ENCODE measurements around the gene PRR4.

The PRR4 gene
- 0 to 0.35 (median 0.17) reads per million in 3 donors for total RNA-seq

GRCh38 chr12:10849425-10849878 lies at the start of gene PRR4:
PRR4 (minus strand) TSS chr12:10849475; CDS start chr12:10849437, 38 bp downstream.
- DNase-seq, result no peak
- H3K9me3 ChIP-seq (ENCODE audit: control insufficient read depth, low read length), result no peaks in the 10 kb centered on the region
- H3K27ac ChIP-seq (ENCODE audit: insufficient read depth, low read length, poor library complexity, severe bottlenecking), result no peak within 1 kb of the TSS
- peaks cover 3% of the 10 kb centered on the region for H3K4me1 ChIP-seq (ENCODE audit: control insufficient read depth, insufficient read depth, low read length, poor library complexity, severe bottlenecking)
- H3K36me3 ChIP-seq (ENCODE audit: control insufficient read depth, insufficient read depth, low read length), result no peaks in the 10 kb centered on the region
- no peak within 1 kb of the TSS for H3K4me3 ChIP-seq (ENCODE audit: insufficient read depth, low read depth, low read length, poor library complexity, severe bottlenecking)
- no peaks in the 10 kb centered on the region for H3K27me3 ChIP-seq (replicated peaks; ENCODE audit: control insufficient read depth, insufficient read depth, low read length, poor library complexity, severe bottlenecking)

GRCh38 chr12:10896854-10897253 lies 47.6 kb upstream of the PRR4 start:
- no peaks in the 10 kb centered on the region for H3K9me3 ChIP-seq (ENCODE audit: control insufficient read depth, low read length)
- H3K36me3 ChIP-seq (ENCODE audit: control insufficient read depth, insufficient read depth, low read length), result no peaks in the 10 kb centered on the region
- no peak overlapping the region for H3K4me3 ChIP-seq (ENCODE audit: insufficient read depth, low read depth, low read length, poor library complexity, severe bottlenecking)
- no peak for DNase-seq
- no peaks in the 10 kb centered on the region for H3K27me3 ChIP-seq (replicated peaks; ENCODE audit: control insufficient read depth, insufficient read depth, low read length, poor library complexity, severe bottlenecking)
- no peaks in the 10 kb centered on the region for H3K4me1 ChIP-seq (ENCODE audit: control insufficient read depth, insufficient read depth, low read length, poor library complexity, severe bottlenecking)
- H3K27ac ChIP-seq (ENCODE audit: insufficient read depth, low read length, poor library complexity, severe bottlenecking), result no peak overlapping the region

- Histone ChIP-seq H3K36me3 (ENCODE audit: control insufficient read depth, insufficient read depth, low read length) (no peaks in the 10 kb centered on the region), H3K4me1 (ENCODE audit: control insufficient read depth, insufficient read depth, low read length, poor library complexity, severe bottlenecking) (no peaks in the 10 kb centered on the region), H3K27ac (ENCODE audit: insufficient read depth, low read length, poor library complexity, severe bottlenecking) (no peak overlapping the region), H3K4me3 (ENCODE audit: insufficient read depth, low read depth, low read length, poor library complexity, severe bottlenecking) (no peak overlapping the region), H3K9me3 (ENCODE audit: control insufficient read depth, low read length) (no peaks in the 10 kb centered on the region), H3K27me3 (replicated peaks; ENCODE audit: control insufficient read depth, insufficient read depth, low read length, poor library complexity, severe bottlenecking) (no peaks in the 10 kb centered on the region)
- DNase-seq, result no peak
Measured at GRCh38 chr12:10891937-10892336, 42.7 kb upstream of the PRR4 start.

- no peak overlapping the region for H3K4me3 ChIP-seq (ENCODE audit: insufficient read depth, low read depth, low read length, poor library complexity, severe bottlenecking)
- no peaks in the 10 kb centered on the region for H3K36me3 ChIP-seq (ENCODE audit: control insufficient read depth, insufficient read depth, low read length)
- no peak overlapping the region for H3K27ac ChIP-seq (ENCODE audit: insufficient read depth, low read length, poor library complexity, severe bottlenecking)
- no peak for DNase-seq
- H3K4me1 ChIP-seq (ENCODE audit: control insufficient read depth, insufficient read depth, low read length, poor library complexity, severe bottlenecking), result no peaks in the 10 kb centered on the region
- H3K27me3 ChIP-seq (replicated peaks; ENCODE audit: control insufficient read depth, insufficient read depth, low read length, poor library complexity, severe bottlenecking), result no peaks in the 10 kb centered on the region
- H3K9me3 ChIP-seq (ENCODE audit: control insufficient read depth, low read length), result no peaks in the 10 kb centered on the region
Measured at GRCh38 chr12:10889226-10889625, 40.0 kb upstream of the PRR4 start.

- DNase-seq, result no peak
- Histone ChIP-seq H3K4me1 (ENCODE audit: control insufficient read depth, insufficient read depth, low read length, poor library complexity, severe bottlenecking) (no peaks in the 10 kb centered on the region), H3K27ac (ENCODE audit: insufficient read depth, low read length, poor library complexity, severe bottlenecking) (no peak within 1 kb of the TSS), H3K9me3 (ENCODE audit: control insufficient read depth, low read length) (no peaks in the 10 kb centered on the region), H3K4me3 (ENCODE audit: insufficient read depth, low read depth, low read length, poor library complexity, severe bottlenecking) (no peak within 1 kb of the TSS), H3K27me3 (replicated peaks; ENCODE audit: control insufficient read depth, insufficient read depth, low read length, poor library complexity, severe bottlenecking) (no peaks in the 10 kb centered on the region), H3K36me3 (ENCODE audit: control insufficient read depth, insufficient read depth, low read length) (no peaks in the 10 kb centered on the region)
Measured at GRCh38 chr12:10884086-10884725, 34.9 kb upstream of the PRR4 start, which contains the start of gene PRH1. PRH1 (minus strand) TSS chr12:10884255; CDS start chr12:10884217, 38 bp downstream.

GRCh38 chr12:10873378-10873777 lies 24.1 kb upstream of the PRR4 start:
- H3K4me1 ChIP-seq (ENCODE audit: control insufficient read depth, insufficient read depth, low read length, poor library complexity, severe bottlenecking), result no peaks in the 10 kb centered on the region
- no peaks in the 10 kb centered on the region for H3K27me3 ChIP-seq (replicated peaks; ENCODE audit: control insufficient read depth, insufficient read depth, low read length, poor library complexity, severe bottlenecking)
- H3K9me3 ChIP-seq (ENCODE audit: control insufficient read depth, low read length), result no peaks in the 10 kb centered on the region
- no peaks in the 10 kb centered on the region for H3K36me3 ChIP-seq (ENCODE audit: control insufficient read depth, insufficient read depth, low read length)
- no peak overlapping the region for H3K27ac ChIP-seq (ENCODE audit: insufficient read depth, low read length, poor library complexity, severe bottlenecking)
- DNase-seq, result no peak
- no peak overlapping the region for H3K4me3 ChIP-seq (ENCODE audit: insufficient read depth, low read depth, low read length, poor library complexity, severe bottlenecking)

GRCh38 chr12:10867381-10867780 lies 18.1 kb upstream of the PRR4 start:
- no peak overlapping the region for H3K4me3 ChIP-seq (ENCODE audit: insufficient read depth, low read depth, low read length, poor library complexity, severe bottlenecking)
- DNase-seq, result no peak
- no peaks in the 10 kb centered on the region for H3K9me3 ChIP-seq (ENCODE audit: control insufficient read depth, low read length)
- no peaks in the 10 kb centered on the region for H3K4me1 ChIP-seq (ENCODE audit: control insufficient read depth, insufficient read depth, low read length, poor library complexity, severe bottlenecking)
- H3K27ac ChIP-seq (ENCODE audit: insufficient read depth, low read length, poor library complexity, severe bottlenecking), result no peak overlapping the region
- H3K27me3 ChIP-seq (replicated peaks; ENCODE audit: control insufficient read depth, insufficient read depth, low read length, poor library complexity, severe bottlenecking), result no peaks in the 10 kb centered on the region
- H3K36me3 ChIP-seq (ENCODE audit: control insufficient read depth, insufficient read depth, low read length), result no peaks in the 10 kb centered on the region

- H3K9me3 ChIP-seq (ENCODE audit: control insufficient read depth, low read length), result no peaks in the 10 kb centered on the region
- peaks cover 2% of the 10 kb centered on the region for H3K36me3 ChIP-seq (ENCODE audit: control insufficient read depth, insufficient read depth, low read length)
- H3K27me3 ChIP-seq (replicated peaks; ENCODE audit: control insufficient read depth, insufficient read depth, low read length, poor library complexity, severe bottlenecking), result no peaks in the 10 kb centered on the region
- no peaks in the 10 kb centered on the region for H3K4me1 ChIP-seq (ENCODE audit: control insufficient read depth, insufficient read depth, low read length, poor library complexity, severe bottlenecking)
- no peak overlapping the region for H3K27ac ChIP-seq (ENCODE audit: insufficient read depth, low read length, poor library complexity, severe bottlenecking)
- H3K4me3 ChIP-seq (ENCODE audit: insufficient read depth, low read depth, low read length, poor library complexity, severe bottlenecking), result no peak overlapping the region
- DNase-seq, result no peak
Measured at GRCh38 chr12:10863512-10864218, 14.4 kb upstream of the PRR4 start.

- DNase-seq, result no peak
- H3K27me3 ChIP-seq (replicated peaks; ENCODE audit: control insufficient read depth, insufficient read depth, low read length, poor library complexity, severe bottlenecking), result no peaks in the 10 kb centered on the region
- no peaks in the 10 kb centered on the region for H3K9me3 ChIP-seq (ENCODE audit: control insufficient read depth, low read length)
- no peak overlapping the region for H3K27ac ChIP-seq (ENCODE audit: insufficient read depth, low read length, poor library complexity, severe bottlenecking)
- peaks cover 4% of the 10 kb centered on the region for H3K36me3 ChIP-seq (ENCODE audit: control insufficient read depth, insufficient read depth, low read length)
- no peak overlapping the region for H3K4me3 ChIP-seq (ENCODE audit: insufficient read depth, low read depth, low read length, poor library complexity, severe bottlenecking)
- H3K4me1 ChIP-seq (ENCODE audit: control insufficient read depth, insufficient read depth, low read length, poor library complexity, severe bottlenecking), result no peaks in the 10 kb centered on the region
Measured at GRCh38 chr12:10861366-10861765, 12.1 kb upstream of the PRR4 start.

- Histone ChIP-seq H3K27ac (ENCODE audit: insufficient read depth, low read length, poor library complexity, severe bottlenecking) (no peak overlapping the region), H3K4me3 (ENCODE audit: insufficient read depth, low read depth, low read length, poor library complexity, severe bottlenecking) (no peak overlapping the region), H3K4me1 (ENCODE audit: control insufficient read depth, insufficient read depth, low read length, poor library complexity, severe bottlenecking) (no peaks in the 10 kb centered on the region), H3K27me3 (replicated peaks; ENCODE audit: control insufficient read depth, insufficient read depth, low read length, poor library complexity, severe bottlenecking) (no peaks in the 10 kb centered on the region), H3K9me3 (ENCODE audit: control insufficient read depth, low read length) (no peaks in the 10 kb centered on the region), H3K36me3 (ENCODE audit: control insufficient read depth, insufficient read depth, low read length) (peaks cover 4% of the 10 kb centered on the region)
- no peak for DNase-seq
Measured at GRCh38 chr12:10855807-10856206, 6.5 kb upstream of the PRR4 start.

Measured in effector memory CD4-positive, alpha-beta T cell (primary cell).